ENCODE data around the gene CNPY1.

CNPY1 gene

DNA sequence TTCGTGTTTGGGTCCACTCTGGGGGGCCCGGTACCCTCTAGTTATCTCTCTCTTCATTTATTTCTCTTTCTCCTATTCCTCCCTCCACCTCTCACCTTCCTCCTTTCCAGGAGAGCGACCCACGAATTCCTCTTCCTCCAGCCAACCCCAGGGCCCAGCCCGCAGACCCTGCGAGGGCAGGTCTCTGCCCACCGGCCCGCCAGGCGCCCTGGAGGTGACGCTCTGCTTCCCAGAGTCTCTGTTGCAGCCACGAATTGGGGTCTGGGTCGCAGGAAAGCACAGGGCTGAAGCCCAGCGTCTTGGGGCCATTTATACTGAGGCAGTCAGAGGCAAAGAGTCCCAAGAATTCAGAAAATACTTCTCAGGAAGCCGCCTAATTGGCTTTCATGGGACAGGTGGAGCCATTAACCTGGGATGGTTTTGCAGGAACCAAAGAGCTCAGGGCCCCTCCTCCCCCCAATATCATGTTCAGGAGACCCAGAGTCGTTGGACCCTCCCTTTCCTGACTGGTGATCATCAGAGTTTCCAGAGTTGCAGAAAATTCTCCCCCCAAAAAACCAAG is 91.1 kb downstream of the CNPY1 start:
- no peak overlapping the region for H3K9ac ChIP-seq (ENCODE audit: low read depth in 1 of 2, low read length in 2 of 2)
- no peaks in the 10 kb centered on the region for H3K36me3 ChIP-seq (ENCODE audit: control insufficient read depth in 1 of 2, insufficient read depth in 2 of 2, low read length in 2 of 2)
- no peak overlapping the region for H3K27ac ChIP-seq (ENCODE audit: low read depth, low read length)
- peaks cover 10 to 13% of the 10 kb centered on the region in 2 donors for H3K4me1 ChIP-seq (ENCODE audit: control insufficient read depth in 1 of 2, insufficient read depth in 2 of 2, low read length in 2 of 2)
- no peaks in the 10 kb centered on the region for H3K9me3 ChIP-seq (ENCODE audit: control insufficient read depth in 1 of 2, low read length in 2 of 2)
- no peak overlapping the region for H3K4me3 ChIP-seq (ENCODE audit: low read depth in 1 of 2, low read length in 2 of 2)
- peaks cover 78 to 81% of the 10 kb centered on the region in 2 donors for H3K27me3 ChIP-seq (ENCODE audit: control insufficient read depth in 1 of 2, insufficient read depth in 2 of 2, low read length in 2 of 2)

DNA sequence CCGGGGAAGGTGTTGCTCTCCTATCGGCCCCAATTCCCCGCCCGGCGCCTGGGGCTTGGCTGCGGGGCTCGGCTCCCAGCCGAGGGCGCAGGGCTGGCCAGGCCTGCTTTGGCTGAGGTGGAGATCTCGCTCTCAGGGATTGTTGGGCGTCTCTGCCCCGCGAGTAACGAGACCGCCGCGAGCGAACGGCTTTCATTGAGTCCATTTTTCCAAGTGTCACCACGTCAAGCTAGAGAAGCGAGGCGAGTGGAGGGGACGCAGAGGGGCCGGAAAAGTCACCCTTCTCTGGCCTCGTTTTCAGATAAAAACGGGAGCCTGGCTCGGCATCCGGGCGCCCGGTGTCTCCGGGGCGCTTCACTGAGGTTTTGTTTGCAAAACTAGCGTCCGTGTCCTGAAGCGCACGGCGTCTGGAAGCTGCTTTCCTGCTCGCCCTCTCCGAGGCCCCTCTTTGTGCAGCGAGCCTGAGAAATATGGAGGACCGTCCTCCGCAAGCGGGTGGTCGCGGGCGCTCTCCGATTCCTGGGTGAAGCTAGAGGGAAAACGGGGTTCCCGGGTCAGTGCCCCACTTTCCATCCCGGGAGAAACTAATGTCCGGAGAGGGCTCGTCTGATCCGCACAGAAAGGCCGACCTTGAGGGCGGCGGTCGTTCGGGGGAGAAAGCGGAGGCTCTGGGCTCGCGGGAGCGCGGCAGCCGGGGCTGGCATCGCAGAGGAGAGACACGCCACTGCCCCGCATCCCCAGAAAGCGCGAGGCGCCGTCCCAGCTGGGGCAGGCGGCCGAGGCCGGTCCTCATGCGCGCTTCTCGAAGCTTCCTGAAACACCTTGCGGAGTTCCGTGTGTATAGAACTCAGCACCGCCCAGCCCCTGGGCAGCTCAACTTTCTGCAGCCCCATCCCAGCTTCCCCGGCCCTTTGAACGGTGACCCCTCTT is 91.9 kb downstream of the CNPY1 start:
- H3K9ac ChIP-seq (ENCODE audit: low read depth in 1 of 2, low read length in 2 of 2) = no peak overlapping the region
- peaks cover 8 to 13% of the 10 kb centered on the region in 2 donors for H3K4me1 ChIP-seq (ENCODE audit: control insufficient read depth in 1 of 2, insufficient read depth in 2 of 2, low read length in 2 of 2)
- H3K27me3 ChIP-seq (ENCODE audit: control insufficient read depth in 1 of 2, insufficient read depth in 2 of 2, low read length in 2 of 2) = peaks cover 79 to 81% of the 10 kb centered on the region in 2 donors
- H3K4me3 ChIP-seq (ENCODE audit: low read depth in 1 of 2, low read length in 2 of 2) = no peak overlapping the region
- H3K27ac ChIP-seq (ENCODE audit: low read depth, low read length) = no peak overlapping the region
- H3K9me3 ChIP-seq (ENCODE audit: control insufficient read depth in 1 of 2, low read length in 2 of 2) = no peaks in the 10 kb centered on the region
- H3K36me3 ChIP-seq (ENCODE audit: control insufficient read depth in 1 of 2, insufficient read depth in 2 of 2, low read length in 2 of 2) = no peaks in the 10 kb centered on the region

DNA sequence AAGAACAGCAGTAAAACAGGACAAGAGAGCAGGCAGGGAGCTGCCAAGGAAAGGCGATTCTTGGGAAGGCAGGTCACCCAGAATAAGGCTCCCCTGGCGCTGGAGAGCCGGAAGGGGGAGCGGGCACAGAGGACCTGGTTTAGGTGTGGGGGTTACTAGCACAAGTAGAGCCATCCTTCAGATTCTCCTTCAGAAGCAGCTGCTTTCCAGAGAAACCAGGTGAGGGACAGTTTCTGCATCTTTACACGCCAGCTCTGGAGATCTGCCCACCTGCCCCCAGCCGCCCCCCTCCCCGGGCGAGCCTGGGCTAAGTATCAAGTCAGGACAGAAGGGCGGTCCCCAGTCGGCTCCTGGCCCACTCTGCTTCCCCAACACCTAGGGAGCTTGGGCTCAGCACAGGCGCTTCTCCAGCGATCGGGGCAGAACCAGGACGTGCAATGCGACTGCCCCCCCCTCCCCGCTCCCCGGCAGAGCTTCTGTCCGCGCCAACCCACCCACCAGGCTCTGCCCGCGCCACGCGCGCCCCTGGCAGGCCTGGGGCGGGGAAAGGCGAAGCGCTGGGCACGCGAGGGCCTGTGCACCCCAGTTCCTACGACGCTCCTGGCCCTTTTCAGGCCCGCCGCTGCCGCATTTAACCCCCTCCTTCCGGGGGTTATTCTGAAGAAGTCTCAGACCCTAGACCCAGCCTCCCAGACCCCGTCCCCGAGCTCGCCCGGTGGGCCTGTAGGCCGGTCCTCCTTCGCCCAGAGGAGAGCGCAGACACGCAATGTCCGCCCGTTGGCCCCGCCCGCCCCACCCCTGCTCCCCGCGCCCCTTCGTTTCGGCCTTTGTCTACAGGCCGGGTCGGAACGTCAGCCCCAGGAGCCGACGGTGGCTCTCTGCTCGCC is 92.8 kb downstream of the CNPY1 start:
- peaks cover 79 to 84% of the 10 kb centered on the region in 2 donors for H3K27me3 ChIP-seq (ENCODE audit: control insufficient read depth in 1 of 2, insufficient read depth in 2 of 2, low read length in 2 of 2)
- no peak overlapping the region for H3K4me3 ChIP-seq (ENCODE audit: low read depth in 1 of 2, low read length in 2 of 2)

DNA sequence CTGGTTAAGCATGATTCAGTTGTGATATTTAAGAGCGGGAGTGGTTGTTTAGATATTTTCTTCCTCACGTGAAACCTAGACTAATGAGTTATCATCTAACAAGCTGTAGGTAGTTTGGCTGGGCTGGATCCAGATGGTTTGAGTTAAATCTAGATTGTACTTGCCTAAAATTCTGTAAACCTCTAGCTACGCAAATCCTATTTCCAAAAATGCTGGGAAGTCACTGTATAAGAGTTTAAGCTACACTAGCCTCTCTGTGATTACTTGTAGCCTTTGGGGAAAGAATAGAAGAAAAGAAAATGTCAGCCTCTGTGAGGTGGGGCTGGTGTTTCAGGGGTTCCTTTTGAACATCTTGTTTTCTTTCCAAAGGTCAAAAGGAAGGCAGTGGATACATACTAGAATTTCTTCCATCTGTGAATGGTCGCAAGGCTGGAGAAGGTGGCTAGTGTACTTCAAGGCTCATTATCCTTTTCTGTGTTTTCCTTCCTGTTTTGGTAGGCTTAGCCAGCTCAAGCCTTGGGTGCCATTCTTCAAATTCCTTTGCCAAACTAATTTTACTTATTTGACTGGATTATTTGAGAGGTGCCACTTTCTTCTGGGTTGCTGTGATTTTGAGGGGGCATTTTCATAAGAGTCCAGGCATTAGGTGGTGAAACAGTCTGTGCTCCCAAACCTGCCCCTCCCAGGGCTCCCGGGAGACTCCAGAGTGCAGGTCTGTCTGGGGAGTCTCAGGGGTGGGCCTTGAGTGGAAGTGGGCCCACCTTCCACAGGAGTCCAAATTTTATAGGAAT is 93.7 kb downstream of the CNPY1 start:
- Histone ChIP-seq H3K9ac (ENCODE audit: low read depth in 1 of 2, low read length in 2 of 2) (no peak overlapping the region), H3K4me3 (ENCODE audit: low read depth in 1 of 2, low read length in 2 of 2) (no peak overlapping the region), H3K27me3 (ENCODE audit: control insufficient read depth in 1 of 2, insufficient read depth in 2 of 2, low read length in 2 of 2) (peaks cover 86 to 93% of the 10 kb centered on the region in 2 donors), H3K36me3 (ENCODE audit: control insufficient read depth in 1 of 2, insufficient read depth in 2 of 2, low read length in 2 of 2) (no peaks in the 10 kb centered on the region), H3K4me1 (ENCODE audit: control insufficient read depth in 1 of 2, insufficient read depth in 2 of 2, low read length in 2 of 2) (peaks cover 6 to 9% of the 10 kb centered on the region in 2 donors), H3K27ac (ENCODE audit: low read depth, low read length) (no peak overlapping the region), H3K9me3 (ENCODE audit: control insufficient read depth in 1 of 2, low read length in 2 of 2) (no peaks in the 10 kb centered on the region)

More for the DNA sequence above, 92.8 kb downstream of the CNPY1 start:
- Histone ChIP-seq H3K36me3 (ENCODE audit: control insufficient read depth in 1 of 2, insufficient read depth in 2 of 2, low read length in 2 of 2) (no peaks in the 10 kb centered on the region), H3K9ac (ENCODE audit: low read depth in 1 of 2, low read length in 2 of 2) (no peak overlapping the region), H3K4me1 (ENCODE audit: control insufficient read depth in 1 of 2, insufficient read depth in 2 of 2, low read length in 2 of 2) (peaks cover 6 to 9% of the 10 kb centered on the region in 2 donors), H3K27ac (ENCODE audit: low read depth, low read length) (no peak overlapping the region), H3K9me3 (ENCODE audit: control insufficient read depth in 1 of 2, low read length in 2 of 2) (no peaks in the 10 kb centered on the region)

DNA sequence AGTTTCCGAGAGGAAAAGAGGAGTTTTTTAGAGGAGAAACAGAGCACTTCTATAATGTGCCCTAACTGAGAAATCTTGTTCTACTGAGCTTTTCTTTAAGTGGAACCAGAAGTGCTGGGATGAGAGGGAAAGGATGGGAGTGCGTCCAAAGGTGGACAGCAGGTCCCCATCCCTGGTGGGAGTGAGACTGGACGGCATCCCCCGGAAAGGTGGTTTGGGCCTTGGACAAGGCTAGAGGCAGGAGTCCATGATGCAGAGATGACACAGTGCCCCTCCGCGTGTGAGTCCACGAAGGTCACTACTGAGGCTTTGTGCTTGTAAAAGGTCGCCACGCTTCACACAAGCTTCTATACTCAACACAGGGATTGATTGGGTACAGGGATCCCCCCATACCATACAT is 94.5 kb downstream of the CNPY1 start:
- Histone ChIP-seq H3K9me3 (ENCODE audit: control insufficient read depth in 1 of 2, low read length in 2 of 2) (no peaks in the 10 kb centered on the region), H3K27ac (ENCODE audit: low read depth, low read length) (no peak overlapping the region), H3K36me3 (ENCODE audit: control insufficient read depth in 1 of 2, insufficient read depth in 2 of 2, low read length in 2 of 2) (no peaks in the 10 kb centered on the region), H3K27me3 (ENCODE audit: control insufficient read depth in 1 of 2, insufficient read depth in 2 of 2, low read length in 2 of 2) (peaks cover 87 to 98% of the 10 kb centered on the region in 2 donors), H3K4me3 (ENCODE audit: low read depth in 1 of 2, low read length in 2 of 2) (no peak overlapping the region), H3K4me1 (ENCODE audit: control insufficient read depth in 1 of 2, insufficient read depth in 2 of 2, low read length in 2 of 2) (peaks cover 3 to 6% of the 10 kb centered on the region in 2 donors), H3K9ac (ENCODE audit: low read depth in 1 of 2, low read length in 2 of 2) (no peak overlapping the region)

All from duodenal mucosa (tissue), 2 donors.